Head of caudate nucleus (tissue), 42 donors: ENCODE results near the gene SLIT3.
"Not testable (repeated sequence)": the region's sequence is repeated elsewhere in the genome, so short reads cannot be mapped to it uniquely, and the experiment has no call there.

Source experiments
- DNase-seq, 42 donors: peaks; one replicate each; pipeline versions ENCODE4 v3.0.0 to v3.0.0-alpha.2; 2020 to 2021; ENCODE audit warnings: mixed read lengths in 7 of 42
- intact Hi-C: fragments of 100-400 bp; cut with DNase I; formaldehyde crosslinking; loops from one replicate; pipeline ENCODE4 v1.15.0; 2022

The SLIT3 gene

GRCh38 chr5:168768172-168768571 lies 532.8 kb downstream of the SLIT3 start:
- no peak for DNase-seq
- intact Hi-C loops: no loop called here

GRCh38 chr5:168766426-168766700 lies 534.6 kb downstream of the SLIT3 start:
- intact Hi-C loops: no loop called here
- peak; percentile 14 to 88 (median 51) for DNase-seq

DNA sequence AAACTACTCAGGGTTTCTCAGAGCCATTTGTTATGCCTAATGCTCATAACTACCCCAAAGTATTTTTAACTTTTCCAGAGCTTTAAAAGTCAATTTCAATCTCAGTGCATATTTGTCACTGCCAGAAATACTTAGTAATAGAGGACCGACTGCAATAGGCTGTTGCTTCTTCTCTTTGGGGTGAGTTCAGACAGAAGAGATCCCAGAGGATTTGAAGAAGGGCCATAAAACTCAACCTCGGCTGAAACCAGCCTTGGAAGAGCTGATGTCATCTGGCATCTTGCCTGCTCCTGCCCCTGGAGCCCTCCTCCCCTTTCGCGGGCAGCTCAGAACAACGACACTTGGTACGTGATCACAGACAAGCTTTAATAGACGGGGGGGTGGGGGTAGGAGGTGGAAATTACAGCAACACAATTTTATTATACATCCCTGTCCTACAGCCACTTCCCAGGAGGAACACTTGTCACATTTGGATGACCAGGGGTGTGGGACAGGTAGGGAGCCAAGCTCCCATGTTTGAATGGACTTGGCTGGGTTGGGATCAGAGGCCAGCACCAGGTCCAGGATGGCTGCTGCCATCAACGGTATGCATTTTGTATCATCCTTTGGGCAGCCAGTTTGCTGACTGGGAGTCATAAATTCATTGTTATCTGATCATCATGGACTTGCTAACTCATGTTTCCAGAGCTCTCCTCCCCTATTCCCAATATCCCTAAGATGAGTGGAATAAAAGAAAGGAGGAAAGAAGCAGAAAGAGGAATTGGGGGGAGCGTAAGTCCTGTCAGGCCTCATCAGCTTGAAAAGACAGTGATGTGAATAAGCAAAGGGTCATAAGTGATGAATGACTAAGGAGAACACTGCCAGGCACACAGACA lies 535.2 kb downstream of the SLIT3 start:
- peak in 1 of 42 donors; percentile 56 for DNase-seq
- intact Hi-C loops: no loop called here

DNA sequence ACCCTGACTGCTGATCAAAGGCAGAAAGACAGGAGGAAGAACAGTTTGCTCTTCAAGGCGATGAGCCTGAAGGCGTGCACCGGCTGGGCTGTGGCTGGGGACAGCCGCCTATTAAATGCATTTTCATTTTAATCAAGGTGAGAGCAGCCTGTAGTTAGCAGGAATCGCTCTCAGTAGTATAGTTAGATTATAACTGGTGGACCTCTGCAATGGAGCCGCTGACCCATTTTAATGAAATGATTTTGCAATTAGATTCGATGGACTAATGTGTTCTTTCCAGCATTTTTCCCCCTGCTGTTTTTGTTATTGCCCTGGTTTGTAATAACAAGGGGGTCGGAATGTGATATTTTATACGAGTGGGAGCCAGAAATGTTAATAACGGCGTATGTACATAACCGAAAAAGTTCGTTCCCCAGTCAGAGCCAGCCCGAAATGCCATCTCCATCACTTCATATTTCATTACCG lies 535.8 kb downstream of the SLIT3 start:
- no peak for DNase-seq
- intact Hi-C loops: no loop called here

- intact Hi-C loops: no loop called here
- DNase-seq: no peak
These were observed 544.2 kb downstream of the SLIT3 start for GRCh38 chr5:168756453-168757391.

GRCh38 chr5:168755548-168756093 lies 545.3 kb downstream of the SLIT3 start:
- no peak for DNase-seq
- intact Hi-C loops: no loop called here

DNA sequence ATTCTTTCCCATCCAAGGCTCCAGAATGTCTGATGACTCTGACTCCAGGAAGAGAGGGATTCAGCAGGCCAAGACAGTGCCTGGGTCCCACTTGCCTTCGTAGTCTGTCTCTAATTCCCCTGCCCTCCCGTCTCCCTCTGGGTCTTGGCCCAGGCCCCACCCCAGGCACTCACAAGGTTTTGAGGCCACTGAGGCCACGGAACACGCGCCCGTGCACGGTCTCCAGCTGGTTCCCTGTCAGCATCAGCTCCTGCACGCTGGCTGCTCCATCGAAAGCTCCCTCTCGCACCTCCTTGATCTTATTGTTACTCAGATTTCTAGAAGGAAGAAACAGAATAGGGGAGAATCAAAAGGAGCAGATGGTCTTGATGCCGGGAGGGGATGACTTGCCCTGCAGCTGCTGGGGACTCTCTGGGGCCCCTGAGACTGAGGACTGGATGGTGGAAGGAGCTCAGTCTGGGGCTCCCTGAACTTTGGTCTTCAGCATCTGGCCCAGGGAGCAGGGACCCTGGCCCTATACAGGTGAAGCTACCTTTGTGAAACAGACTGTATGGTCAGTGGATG lies 547.2 kb downstream of the SLIT3 start:
- intact Hi-C loops: no loop called here
- DNase-seq: peak in 1 of 42 donors; percentile 24

- DNase-seq: peak in 1 of 42 donors; percentile 38
- intact Hi-C loops: no loop called here
These were observed 548.3 kb downstream of the SLIT3 start for GRCh38 chr5:168752416-168753190.

DNA sequence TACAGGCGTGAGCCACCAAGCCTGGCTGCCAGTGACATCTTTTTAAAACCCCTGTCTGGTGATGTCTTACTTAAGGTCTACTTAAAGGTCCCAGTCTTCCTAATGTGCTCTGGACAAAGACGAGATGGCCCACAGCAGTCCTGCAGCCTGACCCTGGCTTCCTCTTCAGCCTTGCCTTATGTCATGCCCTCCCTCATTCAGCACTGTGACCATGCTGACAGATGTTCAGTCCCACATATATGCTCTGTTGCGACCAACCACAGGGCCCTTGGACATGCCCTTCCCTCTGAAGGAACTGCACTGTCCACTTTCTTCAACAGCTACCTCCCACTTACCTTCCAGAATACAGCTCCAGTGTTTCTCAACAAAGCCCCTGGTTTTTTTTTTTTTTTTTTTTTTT lies 548.9 kb downstream of the SLIT3 start:
- intact Hi-C loops: no loop called here
- peak in 1 of 42 donors; percentile 25 for DNase-seq

GRCh38 chr5:168750926-168751325 lies 550.0 kb downstream of the SLIT3 start:
- intact Hi-C loops: no loop called here
- no peak for DNase-seq

GRCh38 chr5:168749391-168750100 lies 551.4 kb downstream of the SLIT3 start:
- DNase-seq: no peak
- intact Hi-C loops: no loop called here

DNA sequence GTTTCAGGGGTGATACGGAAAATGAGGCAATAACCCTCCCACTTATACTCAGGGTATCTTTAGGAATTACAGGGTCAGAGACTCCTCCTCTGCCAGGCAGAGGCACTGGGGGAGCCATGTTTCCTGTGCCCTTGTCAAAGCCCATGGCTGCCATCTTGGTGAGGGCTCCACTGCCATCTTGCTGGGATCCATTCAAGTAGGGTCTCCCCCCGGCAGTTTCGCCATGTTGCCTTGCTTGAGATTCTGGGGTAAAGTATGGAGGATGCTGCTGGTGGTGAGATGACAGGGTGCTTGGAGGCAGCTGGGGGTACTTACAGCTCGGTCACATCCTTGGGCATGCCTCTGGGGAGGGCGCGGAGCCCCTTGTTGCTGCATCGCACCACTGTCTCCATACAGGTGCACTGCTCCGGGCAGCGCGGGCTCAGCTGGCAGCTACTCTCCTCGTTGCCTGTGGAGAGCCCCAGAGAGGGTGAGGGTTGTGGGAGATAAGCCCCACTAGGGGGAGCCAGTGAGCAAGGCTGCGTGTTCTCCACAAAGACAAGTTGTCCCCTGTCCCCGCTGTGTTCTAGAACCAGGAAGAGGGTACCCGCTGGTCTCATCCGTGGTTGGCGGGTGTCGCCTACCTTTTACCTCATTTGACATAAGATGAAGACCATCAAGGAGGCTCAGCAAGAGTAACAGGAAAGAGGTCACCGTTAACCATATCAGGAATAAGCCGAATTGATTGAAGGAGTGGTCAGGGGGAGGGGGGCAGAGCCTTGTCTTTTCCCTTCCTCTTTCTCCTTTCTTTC lies 552.8 kb downstream of the SLIT3 start:
- DNase-seq: peak; percentile 13 to 87 (median 62)
- intact Hi-C loops: no loop called here

DNA sequence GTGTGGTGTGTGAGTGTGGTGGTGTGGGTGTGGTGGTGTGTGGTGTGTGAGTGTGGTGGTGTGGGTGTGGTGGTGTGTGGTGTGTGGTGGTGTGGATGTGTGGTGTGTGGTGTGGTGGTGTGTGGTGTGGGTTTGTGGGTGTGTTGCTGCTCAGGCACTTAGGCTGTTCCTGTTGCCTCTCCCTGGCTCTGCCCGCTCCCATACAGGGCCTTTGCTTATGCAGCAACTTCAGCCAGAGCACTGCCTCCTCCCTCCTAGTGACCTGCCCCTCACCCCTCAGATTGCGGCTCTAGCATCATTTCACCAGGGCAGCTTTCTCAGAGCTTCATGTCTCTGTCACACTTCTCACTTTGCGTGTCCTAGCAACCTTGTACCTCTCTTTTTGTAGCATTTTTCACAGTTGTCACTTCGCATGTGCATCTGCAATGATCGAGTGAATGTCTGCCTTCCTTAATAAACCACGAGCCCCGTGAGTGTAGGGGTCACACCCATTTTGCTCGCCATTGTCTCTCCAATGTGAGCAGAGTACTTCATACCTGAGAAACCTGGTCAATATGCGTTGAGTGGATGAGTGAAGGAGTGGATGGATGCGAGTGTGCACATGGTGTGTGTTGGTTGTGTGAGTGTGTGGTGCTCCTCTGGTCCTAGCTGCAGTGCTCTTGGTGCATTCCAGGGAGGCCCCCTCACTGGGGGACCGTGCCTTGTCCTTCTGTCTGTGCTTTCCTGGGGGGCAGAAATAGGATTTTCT lies 553.9 kb downstream of the SLIT3 start:
- intact Hi-C loops: no loop called here
- peak in 1 of 42 donors; percentile 22 for DNase-seq

DNA sequence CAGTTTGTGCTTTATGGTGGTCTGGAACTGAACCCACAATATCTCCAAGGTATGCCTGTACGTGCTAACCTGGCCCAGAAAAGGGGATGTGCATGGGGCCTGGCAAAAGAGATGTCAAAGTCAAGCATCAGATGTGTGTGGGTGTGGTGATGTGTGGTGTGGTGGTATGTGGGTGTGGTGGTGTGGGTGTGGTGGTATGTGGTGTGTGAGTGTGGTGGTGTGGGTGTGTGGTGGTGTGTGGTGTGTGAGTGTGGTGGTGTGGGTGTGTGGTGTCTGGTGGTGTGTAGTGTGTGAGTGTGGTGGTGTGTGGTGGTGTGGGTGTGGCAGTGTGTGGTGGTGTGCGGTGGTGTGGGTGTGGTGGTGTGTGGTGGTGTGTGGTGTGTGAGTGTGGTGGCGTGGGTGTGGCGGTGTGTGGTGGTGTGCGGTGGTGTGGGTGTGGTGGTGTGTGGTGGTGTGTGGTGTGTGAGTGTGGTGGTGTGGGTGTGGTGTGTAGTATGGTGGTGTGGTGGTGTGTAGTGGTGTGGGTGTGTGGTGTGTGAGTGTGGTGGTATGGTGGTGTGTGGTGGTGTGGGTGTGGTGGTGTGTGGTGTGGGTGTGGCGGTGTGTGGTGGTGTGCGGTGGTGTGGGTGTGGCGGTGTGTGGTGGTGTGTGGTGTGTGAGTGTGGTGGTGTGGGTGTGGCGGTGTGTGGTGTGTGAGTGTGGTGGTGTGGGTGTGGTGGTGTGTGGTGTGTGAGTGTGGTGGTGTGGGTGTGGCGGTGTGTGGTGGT lies 554.6 kb downstream of the SLIT3 start:
- intact Hi-C loops: not testable (repeated sequence)
- DNase-seq: peak in 1 of 42 donors; percentile 4

DNA sequence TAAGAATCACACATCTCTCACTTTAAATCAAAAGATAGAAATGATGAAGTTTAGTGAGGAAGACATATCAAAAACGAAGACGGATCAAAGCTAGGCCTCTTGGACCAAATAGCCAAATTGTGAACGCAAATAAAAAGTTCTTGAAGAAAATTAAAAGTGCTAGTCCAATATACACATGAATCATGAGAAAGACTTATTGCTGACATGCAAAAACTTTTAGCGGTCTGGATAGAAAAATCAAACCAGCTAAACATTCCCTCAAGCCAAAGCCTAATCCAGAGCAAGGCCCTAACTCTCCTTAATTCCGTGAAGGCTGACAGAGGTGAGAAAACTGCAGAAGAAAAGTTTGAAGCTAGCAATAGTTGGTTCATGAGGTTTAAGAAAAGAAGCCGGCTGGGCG lies 557.3 kb downstream of the SLIT3 start:
- intact Hi-C loops: no loop called here
- no peak for DNase-seq

- DNase-seq, intact Hi-C loops: not testable (repeated sequence)
These were observed 558.6 kb downstream of the SLIT3 start for GRCh38 chr5:168742311-168742710.
